ENCODE measurements around the gene ADAM10.

DNA sequence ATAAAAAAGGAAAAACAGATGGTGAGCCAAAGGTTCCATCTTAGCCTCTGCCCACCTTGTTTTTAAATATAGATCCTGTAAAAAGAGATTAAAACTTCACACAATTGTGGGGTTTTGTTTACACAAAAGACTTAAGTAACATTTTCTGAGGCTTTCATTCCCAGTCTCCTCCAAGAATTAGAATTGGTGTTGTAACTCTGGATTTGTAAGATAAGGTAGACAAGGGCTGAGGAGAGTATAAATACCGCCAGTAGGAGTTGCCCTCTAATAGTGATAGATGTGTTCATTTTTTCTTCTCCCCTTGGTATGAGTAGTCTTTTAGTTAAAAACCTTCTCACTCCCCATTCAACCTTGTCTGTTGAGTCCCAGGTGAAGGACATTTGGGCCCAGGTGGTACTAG lies 30.0 kb upstream of the ADAM10 start:
- TF ChIP-seq, protein P1, sequence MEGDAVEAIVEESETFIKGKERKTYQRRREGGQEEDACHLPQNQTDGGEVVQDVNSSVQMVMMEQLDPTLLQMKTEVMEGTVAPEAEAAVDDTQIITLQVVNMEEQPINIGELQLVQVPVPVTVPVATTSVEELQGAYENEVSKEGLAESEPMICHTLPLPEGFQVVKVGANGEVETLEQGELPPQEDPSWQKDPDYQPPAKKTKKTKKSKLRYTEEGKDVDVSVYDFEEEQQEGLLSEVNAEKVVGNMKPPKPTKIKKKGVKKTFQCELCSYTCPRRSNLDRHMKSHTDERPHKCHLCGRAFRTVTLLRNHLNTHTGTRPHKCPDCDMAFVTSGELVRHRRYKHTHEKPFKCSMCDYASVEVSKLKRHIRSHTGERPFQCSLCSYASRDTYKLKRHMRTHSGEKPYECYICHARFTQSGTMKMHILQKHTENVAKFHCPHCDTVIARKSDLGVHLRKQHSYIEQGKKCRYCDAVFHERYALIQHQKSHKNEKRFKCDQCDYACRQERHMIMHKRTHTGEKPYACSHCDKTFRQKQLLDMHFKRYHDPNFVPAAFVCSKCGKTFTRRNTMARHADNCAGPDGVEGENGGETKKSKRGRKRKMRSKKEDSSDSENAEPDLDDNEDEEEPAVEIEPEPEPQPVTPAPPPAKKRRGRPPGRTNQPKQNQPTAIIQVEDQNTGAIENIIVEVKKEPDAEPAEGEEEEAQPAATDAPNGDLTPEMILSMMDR (IDR thresholded peaks at IDR 0.05; ENCODE audit: insufficient read depth, low read length), result no peak
- TF ChIP-seq POLR2AphosphoS5 (IDR thresholded peaks at IDR 0.05; ENCODE audit: low read depth), result no peak

Measured in HL-60 (cell line).